Gastrocnemius medialis (tissue), 4 donors: ENCODE data around the gene TAF1C. TPM values are rescaled to one million over a fixed set of nuclear protein-coding genes. Genes with fewer than 3 reads are reported as not detected.

ENCODE experiments used
- ATAC-seq, 2 donors: fragments of 150-250 bp; one replicate each; pipeline ENCODE4 v1.9.1; 2016
- DNase-seq, 2 donors: peaks; one replicate each; pipeline ENCODE4 v3.0.0-alpha.2; 2019
- H3K27ac ChIP-seq, 4 donors: fragments of 200-600 bp; sonication (generic); 1 replicate in 1 of 4; 2 replicates in 3 of 4; pipeline ENCODE4 v1.5.1; 2016 to 2018; ENCODE audit warnings: mild to moderate bottlenecking in 2 of 4, moderate library complexity in 1 of 4
- H3K27me3 ChIP-seq, 3 donors: fragments of 200-600 bp; sonication (generic) in 2 of 3; 1 replicate in 1 of 3; 2 replicates in 2 of 3; pipeline versions ENCODE4 v1.5.1 to v1.6.0; 2016 to 2019; ENCODE audit warnings: mild to moderate bottlenecking in 1 of 3, moderate library complexity in 1 of 3
- H3K36me3 ChIP-seq, 2 donors: fragments of 200-600 bp; sonication (generic) in 1 of 2; one replicate each; pipeline ENCODE4 v1.5.1; 2017 to 2018
- H3K4me1 ChIP-seq, 2 donors: fragments of 200-600 bp; sonication (generic) in 1 of 2; one replicate each; pipeline ENCODE4 v1.5.1; 2016 to 2017; ENCODE audit warnings: mild to moderate bottlenecking in 2 of 2
- H3K4me3 ChIP-seq, 4 donors: fragments of 200-600 bp; sonication (generic) in 3 of 4; 1 replicate in 1 of 4; 2 replicates in 3 of 4; pipeline ENCODE4 v1.5.1; 2016 to 2019; ENCODE audit warnings: mild to moderate bottlenecking in 2 of 4
- H3K9me3 ChIP-seq, 3 donors: fragments of 200-600 bp; sonication (generic) in 2 of 3; 1 replicate in 1 of 3; 2 replicates in 2 of 3; pipeline ENCODE4 v1.5.1; 2016 to 2019
- POLR2A ChIP-seq, 2 donors: fragments of 450-650 bp; IDR thresholded peaks; one replicate each; pipeline ENCODE4 v1.6.1; 2017; ENCODE audit warnings: antibody characterized with exemption in 2 of 2, mild to moderate bottlenecking in 2 of 2, moderate library complexity in 2 of 2
- in situ Hi-C, 4 donors: fragments of 200-750 bp; cut with MboI; loops; one replicate each; pipeline versions ENCODE4 v1.15.0 to v1.8.0; 2017; ENCODE audit warnings: low sequenced_read_pairs in 4 of 4
- intact Hi-C: fragments of 100-400 bp; cut with DNase I; formaldehyde crosslinking; loops from one replicate; pipeline ENCODE4 v1.15.1; 2023; ENCODE audit warnings: low total_unique reads
- total RNA-seq, 4 donors: library from RNA; depleted of rRNA; stranded (reverse); fragments of >200 nt; gene quantifications; one replicate each; pipeline versions ENCODE4 v1.1.0 to v1.2.3, GENCODE V29; 2016
- TF ChIP-seq, protein P1 (sequence below), 5 experiments: fragments of 450-650 bp in 3 of 5; fragments of 200-600 bp in 2 of 5; sonication (generic) in 2 of 5; IDR thresholded peaks in 4 of 5; conservative IDR thresholded peaks in 1 of 5; 1 replicate in 4 of 5; 2 replicates in 1 of 5; pipeline ENCODE4 v1.5.1; 2016 to 2019; ENCODE audit warnings: antibody characterized with exemption in 5 of 5, mild to moderate bottlenecking in 3 of 5, moderate library complexity in 3 of 5

Gene TAF1C
- total RNA-seq, 4 donors from 2014 or later: 6.8 to 35.5 (median 12.3) TPM

- peaks cover 0 to 4% (median 0%) of the 10 kb centered on the region in 3 donors for H3K27me3 ChIP-seq
- no peak overlapping the region for H3K27ac ChIP-seq
- H3K36me3 ChIP-seq: no peaks in the 10 kb centered on the region
- H3K4me3 ChIP-seq: no peak overlapping the region
- no peaks in the 10 kb centered on the region for H3K9me3 ChIP-seq
- intact Hi-C loops: no loop called here
- ATAC-seq (no peak), DNase-seq (no peak)
- in situ Hi-C loops: loop anchor here in 2 of 4 donors (25.0 kb wide), 3 partner anchors 109 to 384 kb away; partner anchors contain the start of genes HSBP1 (in 1 of the 2), NECAB2 (in 1 of the 2) and OSGIN1 (in 1 of the 2)
- H3K4me1 ChIP-seq: peaks cover 0 to 3% of the 10 kb centered on the region in 2 donors
- TF ChIP-seq, protein P1, sequence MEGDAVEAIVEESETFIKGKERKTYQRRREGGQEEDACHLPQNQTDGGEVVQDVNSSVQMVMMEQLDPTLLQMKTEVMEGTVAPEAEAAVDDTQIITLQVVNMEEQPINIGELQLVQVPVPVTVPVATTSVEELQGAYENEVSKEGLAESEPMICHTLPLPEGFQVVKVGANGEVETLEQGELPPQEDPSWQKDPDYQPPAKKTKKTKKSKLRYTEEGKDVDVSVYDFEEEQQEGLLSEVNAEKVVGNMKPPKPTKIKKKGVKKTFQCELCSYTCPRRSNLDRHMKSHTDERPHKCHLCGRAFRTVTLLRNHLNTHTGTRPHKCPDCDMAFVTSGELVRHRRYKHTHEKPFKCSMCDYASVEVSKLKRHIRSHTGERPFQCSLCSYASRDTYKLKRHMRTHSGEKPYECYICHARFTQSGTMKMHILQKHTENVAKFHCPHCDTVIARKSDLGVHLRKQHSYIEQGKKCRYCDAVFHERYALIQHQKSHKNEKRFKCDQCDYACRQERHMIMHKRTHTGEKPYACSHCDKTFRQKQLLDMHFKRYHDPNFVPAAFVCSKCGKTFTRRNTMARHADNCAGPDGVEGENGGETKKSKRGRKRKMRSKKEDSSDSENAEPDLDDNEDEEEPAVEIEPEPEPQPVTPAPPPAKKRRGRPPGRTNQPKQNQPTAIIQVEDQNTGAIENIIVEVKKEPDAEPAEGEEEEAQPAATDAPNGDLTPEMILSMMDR (IDR thresholded peaks at IDR 0.05 in 4 of 5, conservative IDR thresholded peaks at IDR 0.05 in 1 of 5): no peak
- TF ChIP-seq POLR2A (IDR thresholded peaks at IDR 0.05): no peak
These were observed 9.2 kb upstream of the TAF1C start for GRCh38 chr16:84196101-84196500.

DNA sequence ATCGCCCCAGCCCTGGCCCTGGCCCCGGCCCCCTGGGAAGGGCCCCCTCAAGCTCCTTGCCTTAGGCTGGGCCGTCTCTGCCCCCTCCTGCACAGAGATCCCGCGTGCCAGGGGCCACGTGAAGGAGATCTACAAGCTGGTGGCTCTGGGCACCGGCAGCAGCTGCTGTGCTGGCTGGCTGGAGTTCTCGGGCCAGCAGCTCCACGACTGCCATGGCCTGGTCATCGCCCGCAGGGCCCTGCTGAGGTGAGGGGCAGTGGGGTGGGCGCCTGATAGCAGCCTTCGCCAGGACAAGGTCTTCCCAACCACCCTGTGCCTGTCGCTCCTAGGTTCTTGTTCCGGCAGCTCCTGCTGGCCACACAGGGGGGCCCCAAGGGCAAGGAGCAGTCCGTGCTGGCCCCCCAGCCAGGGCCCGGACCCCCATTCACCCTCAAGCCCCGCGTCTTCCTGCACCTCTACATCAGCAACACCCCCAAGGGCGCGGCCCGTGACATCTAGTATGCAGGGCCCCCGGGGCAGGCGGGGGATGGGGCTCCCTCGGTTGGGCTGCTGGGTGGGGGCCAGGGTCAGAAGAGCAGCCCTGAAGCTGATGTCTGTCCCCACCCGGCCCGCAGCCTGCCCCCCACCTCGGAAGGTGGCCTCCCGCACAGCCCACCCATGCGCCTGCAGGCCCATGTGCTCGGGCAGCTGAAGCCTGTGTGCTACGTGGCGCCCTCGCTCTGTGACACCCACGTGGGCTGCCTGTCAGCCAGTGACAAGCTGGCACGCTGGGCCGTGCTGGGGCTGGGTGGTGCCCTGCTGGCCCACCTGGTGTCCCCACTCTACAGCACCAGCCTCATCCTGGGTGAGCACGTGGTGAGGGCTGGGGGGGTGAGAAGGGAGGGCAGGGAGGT is 8.6 kb upstream of the TAF1C start:
- Histone ChIP-seq H3K4me1 (peaks cover 0 to 3% of the 10 kb centered on the region in 2 donors), H3K4me3 (no peak overlapping the region), H3K27ac (no peak overlapping the region), H3K9me3 (no peaks in the 10 kb centered on the region), H3K36me3 (no peaks in the 10 kb centered on the region), H3K27me3 (peaks cover 0 to 4% (median 0%) of the 10 kb centered on the region in 3 donors)
- ATAC-seq (no peak), DNase-seq (no peak)
- TF ChIP-seq, protein P1 (IDR thresholded peaks at IDR 0.05 in 4 of 5, conservative IDR thresholded peaks at IDR 0.05 in 1 of 5): no peak
- TF ChIP-seq POLR2A (IDR thresholded peaks at IDR 0.05): no peak
- in situ Hi-C loops (loop anchor here in 2 of 4 donors (25.0 kb wide), 3 partner anchors 108 to 383 kb away; partner anchors contain the start of genes HSBP1 (in 1 of the 2), NECAB2 (in 1 of the 2) and OSGIN1 (in 1 of the 2)), intact Hi-C loops (no loop called here)

- in situ Hi-C loops: loop anchor here in 2 of 4 donors (25.0 kb wide), 3 partner anchors 107 to 382 kb away; partner anchors contain the start of genes HSBP1 (in 1 of the 2), NECAB2 (in 1 of the 2) and OSGIN1 (in 1 of the 2)
- Histone ChIP-seq H3K27me3 (peaks cover 0 to 4% (median 0%) of the 10 kb centered on the region in 3 donors), H3K27ac (no peak overlapping the region), H3K4me1 (no peaks in the 10 kb centered on the region), H3K9me3 (no peaks in the 10 kb centered on the region), H3K4me3 (no peak overlapping the region), H3K36me3 (no peaks in the 10 kb centered on the region)
- TF ChIP-seq POLR2A (IDR thresholded peaks at IDR 0.05): no peak
- TF ChIP-seq, protein P1 (IDR thresholded peaks at IDR 0.05 in 4 of 5, conservative IDR thresholded peaks at IDR 0.05 in 1 of 5): no peak
- intact Hi-C loops: no loop called here
- no peak for ATAC-seq
- DNase-seq: no peak
These were observed 7.8 kb upstream of the TAF1C start for GRCh38 chr16:84194470-84195200.

DNA sequence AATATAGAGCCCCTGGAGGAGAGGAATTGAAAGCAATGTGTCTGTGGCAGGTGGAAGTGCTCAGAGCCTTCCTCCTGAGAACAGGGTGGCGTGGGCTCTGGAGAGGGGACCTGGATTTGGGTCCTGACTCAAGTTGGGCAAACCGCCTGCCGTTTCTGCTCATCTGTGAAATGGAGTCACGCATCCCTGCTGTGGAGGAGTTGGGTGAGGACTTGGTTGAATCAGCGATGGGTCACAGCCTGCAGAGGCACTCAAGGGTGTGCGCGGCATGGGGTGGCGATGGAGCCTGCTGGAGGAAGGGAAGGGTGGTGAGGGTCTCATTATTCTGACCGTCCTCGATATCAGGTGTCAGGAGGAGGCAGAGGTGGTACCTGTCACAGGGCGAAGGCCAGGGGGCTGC is 7.2 kb upstream of the TAF1C start:
- Histone ChIP-seq H3K27ac (no peak overlapping the region), H3K4me1 (no peaks in the 10 kb centered on the region), H3K27me3 (peaks cover 0 to 4% (median 0%) of the 10 kb centered on the region in 3 donors), H3K36me3 (no peaks in the 10 kb centered on the region), H3K9me3 (no peaks in the 10 kb centered on the region), H3K4me3 (no peak overlapping the region)
- in situ Hi-C loops: loop anchor here in 2 of 4 donors (25.0 kb wide), 3 partner anchors 107 to 382 kb away; partner anchors contain the start of genes HSBP1 (in 1 of the 2), NECAB2 (in 1 of the 2) and OSGIN1 (in 1 of the 2)
- DNase-seq (no peak), ATAC-seq (no peak)
- TF ChIP-seq, protein P1 (IDR thresholded peaks at IDR 0.05 in 4 of 5, conservative IDR thresholded peaks at IDR 0.05 in 1 of 5): no peak
- TF ChIP-seq POLR2A (IDR thresholded peaks at IDR 0.05): no peak
- intact Hi-C loops: no loop called here
